Thyroid gland (tissue), 4 donors: ENCODE data around the gene TOM1L2. TPM values are rescaled to one million over a fixed set of nuclear protein-coding genes. Genes with fewer than 3 reads are reported as not detected.

ENCODE experiments used
- DNase-seq, 2 donors: peaks; one replicate each; pipeline ENCODE4 v3.0.0-alpha.2; 2019
- H3K27ac ChIP-seq, 3 donors: fragments of 200-600 bp; sonication (generic); 1 replicate in 2 of 3; 2 replicates in 1 of 3; pipeline ENCODE4 v1.5.1; 2016 to 2019; ENCODE audit warnings: mild to moderate bottlenecking in 1 of 3, moderate library complexity in 1 of 3
- H3K27me3 ChIP-seq: fragments of 200-600 bp; sonication (generic); one replicate; pipeline ENCODE4 v1.5.1; 2019
- H3K36me3 ChIP-seq, 2 donors: fragments of 200-600 bp; sonication (generic); one replicate each; pipeline ENCODE4 v1.5.1; 2016 to 2019
- H3K4me1 ChIP-seq, 2 donors: fragments of 200-600 bp; sonication (generic); one replicate each; pipeline ENCODE4 v1.5.1; 2017 to 2019
- H3K4me3 ChIP-seq, 3 donors: fragments of 200-600 bp; sonication (generic); replicated peaks in 1 of 3; 1 replicate in 2 of 3; 2 replicates in 1 of 3; pipeline ENCODE4 v1.5.1; 2016; ENCODE audit warnings: mild to moderate bottlenecking in 1 of 3
- H3K9me3 ChIP-seq: fragments of 200-600 bp; sonication (generic); one replicate; pipeline ENCODE4 v1.5.1; 2017
- CTCF ChIP-seq, 6 experiments: fragments of 200-600 bp in 3 of 6; fragments of 450-650 bp in 3 of 6; sonication (generic) in 3 of 6; IDR thresholded peaks; one replicate each; pipeline ENCODE4 v1.5.1; 2016 to 2019; ENCODE audit warnings: antibody characterized with exemption in 6 of 6, mild to moderate bottlenecking in 2 of 6, inconsistent platforms in 1 of 6, moderate library complexity in 1 of 6
- POLR2A ChIP-seq, 2 donors: fragments of 450-650 bp; IDR thresholded peaks; one replicate each; pipeline ENCODE4 v1.6.1; 2017; ENCODE audit warnings: antibody characterized with exemption in 2 of 2, mild to moderate bottlenecking in 2 of 2, moderate library complexity in 1 of 2
- WGBS, 2 donors: methylation state at CpG; one replicate each; pipeline ENCODE4 v1.1.5; 2017; 5-methylcytosine and 5-hydroxymethylcytosine counted together
- intact Hi-C: fragments of 100-400 bp; cut with DNase I; formaldehyde crosslinking; loops from one replicate; pipeline ENCODE4 v1.15.1; 2023
- total RNA-seq, 4 donors: library from RNA; depleted of rRNA; stranded (reverse); fragments of >200 nt; gene quantifications; one replicate each; pipeline ENCODE4 v1.2.3, GENCODE V29; 2016

TOM1L2 gene
- total RNA-seq, 4 donors from 2014 or later, result 138 to 881 (median 257) TPM

GRCh38 chr17:17902877-17903276, 69.3 kb downstream of the TOM1L2 start:
- TF ChIP-seq POLR2A (IDR thresholded peaks at IDR 0.05) (no peak), CTCF (IDR thresholded peaks at IDR 0.05) (no peak)
- Histone ChIP-seq H3K9me3 (no peaks in the 10 kb centered on the region), H3K27ac (no peak overlapping the region), H3K4me1 (peaks cover 38 to 56% of the 10 kb centered on the region in 2 donors), H3K4me3 (no peak overlapping the region), H3K27me3 (no peaks in the 10 kb centered on the region), H3K36me3 (peaks cover 0 to 5% of the 10 kb centered on the region in 2 donors)
- intact Hi-C loops, result loop anchor here (10.0 kb wide), 1 partner anchor 72 kb away; the partner anchor contains the start of genes DRC3 and TOM1L2
- no peak for DNase-seq
- WGBS, 2 donors, result 90 to 96% methylated on average over 4 of the region's 4 CpGs

DNA sequence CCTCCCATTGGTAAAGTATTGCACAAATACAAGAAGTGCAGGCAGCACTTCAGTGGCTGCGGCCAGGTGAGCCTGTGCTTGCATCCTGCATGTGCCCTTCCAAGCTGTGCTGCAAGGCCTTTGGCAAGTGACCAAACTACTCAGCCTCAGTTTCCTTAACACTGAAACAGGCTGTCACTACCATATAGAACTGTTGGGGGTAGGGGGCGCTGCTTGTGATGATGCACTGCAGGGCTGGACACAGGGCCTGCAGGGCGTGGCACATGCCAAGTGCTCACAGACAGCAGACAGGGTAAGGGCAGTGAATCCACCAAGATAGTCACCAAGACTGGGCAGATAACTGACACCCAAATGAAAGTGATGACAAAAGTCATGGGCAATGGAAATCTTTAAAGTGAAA, 69.8 kb downstream of the TOM1L2 start:
- H3K27me3 ChIP-seq, result no peaks in the 10 kb centered on the region
- peaks cover 0 to 5% of the 10 kb centered on the region in 2 donors for H3K36me3 ChIP-seq
- intact Hi-C loops, result loop anchor here (10.0 kb wide), 1 partner anchor 72 kb away; the partner anchor contains the start of genes DRC3 and TOM1L2
- TF ChIP-seq CTCF (IDR thresholded peaks at IDR 0.05) (no peak), POLR2A (IDR thresholded peaks at IDR 0.05) (no peak)
- no peak for DNase-seq
- peaks cover 34 to 51% of the 10 kb centered on the region in 2 donors for H3K4me1 ChIP-seq
- no peak overlapping the region for H3K27ac ChIP-seq
- H3K4me3 ChIP-seq, result no peak overlapping the region
- H3K9me3 ChIP-seq, result no peaks in the 10 kb centered on the region
- 95 to 100% methylated on average over 2 to 3 of the region's 3 CpGs for WGBS, 2 donors

DNA sequence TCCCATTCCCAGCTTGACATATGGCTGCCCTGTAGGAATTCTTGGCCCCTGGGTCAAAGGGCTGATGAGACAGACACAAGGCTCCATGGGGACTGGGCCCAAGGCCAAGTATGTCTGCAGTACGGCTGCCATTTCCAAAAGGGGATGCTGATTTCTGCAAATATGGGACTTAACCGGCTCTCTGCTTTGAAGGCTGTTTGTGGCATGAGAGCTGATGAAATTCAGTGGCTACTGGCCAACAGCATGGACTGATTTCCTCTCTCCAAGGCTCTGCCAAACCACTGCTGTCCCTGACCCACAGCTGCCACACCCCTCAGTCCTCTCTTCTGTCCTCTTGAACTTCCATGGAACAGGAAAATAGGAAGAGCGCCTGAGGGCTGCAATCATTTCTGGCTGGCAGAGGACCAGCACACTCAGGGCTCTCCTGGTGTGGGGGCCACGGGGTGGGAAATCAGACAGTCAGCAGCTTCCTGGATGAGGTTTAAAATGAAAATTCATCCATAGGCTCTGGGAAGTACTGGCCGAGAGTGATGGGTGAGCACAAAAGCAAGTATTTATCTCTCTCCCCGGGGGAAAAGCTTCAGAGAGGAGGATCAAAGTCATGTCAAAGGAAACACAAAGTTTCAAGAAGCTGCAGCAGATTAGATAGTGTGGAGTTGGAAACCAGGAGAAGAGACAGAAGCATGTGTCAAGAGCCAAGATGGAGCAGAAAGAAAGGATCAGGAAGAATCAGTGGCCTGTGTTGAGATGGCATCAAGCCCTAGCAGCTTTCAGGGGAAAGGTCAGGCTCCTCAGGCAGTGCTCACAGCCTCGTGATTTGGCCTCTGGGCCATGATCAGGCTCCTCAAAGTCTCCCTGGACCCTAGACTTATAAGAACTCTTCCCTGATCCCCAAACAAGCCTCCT, 71.3 kb downstream of the TOM1L2 start:
- Histone ChIP-seq H3K27ac (peak overlapping the region; percentile 22 to 61 (median 33)), H3K4me3 (no peak overlapping the region), H3K36me3 (peaks cover 0 to 16% of the 10 kb centered on the region in 2 donors), H3K9me3 (no peaks in the 10 kb centered on the region), H3K27me3 (no peaks in the 10 kb centered on the region), H3K4me1 (peaks cover 21 to 39% of the 10 kb centered on the region in 2 donors)
- TF ChIP-seq POLR2A (IDR thresholded peaks at IDR 0.05) (no peak), CTCF (IDR thresholded peaks at IDR 0.05) (no peak)
- intact Hi-C loops, result loop anchor here (10.0 kb wide), 1 partner anchor 74 kb away; the partner anchor contains the start of genes DRC3 and TOM1L2
- DNase-seq, result peak; percentile 78 to 82
- WGBS, 2 donors, result 14 to 16% methylated on average over 7 of the region's 7 CpGs

- Histone ChIP-seq H3K36me3 (peaks cover 0 to 18% of the 10 kb centered on the region in 2 donors), H3K9me3 (no peaks in the 10 kb centered on the region), H3K4me1 (peaks cover 21 to 39% of the 10 kb centered on the region in 2 donors), H3K27ac (peak overlapping the region in 1 of 3 donors; percentile 15), H3K4me3 (no peak overlapping the region), H3K27me3 (no peaks in the 10 kb centered on the region)
- intact Hi-C loops, result loop anchor here (10.0 kb wide), 1 partner anchor 135 kb away; the partner anchor contains the start of genes ATPAF2 and GID4
- DNase-seq, result no peak
- whole genome bisulfite sequencing, 2 donors, result 72 to 74% methylated on average over 3 of the region's 3 CpGs
- no peak for TF ChIP-seq POLR2A (IDR thresholded peaks at IDR 0.05)
- TF ChIP-seq CTCF (IDR thresholded peaks at IDR 0.05), result no peak
Observed at GRCh38 chr17:17899486-17899885, 72.7 kb downstream of the TOM1L2 start.

- Histone ChIP-seq H3K4me1 (peaks cover 21 to 32% of the 10 kb centered on the region in 2 donors), H3K9me3 (no peaks in the 10 kb centered on the region), H3K36me3 (peaks cover 0 to 18% of the 10 kb centered on the region in 2 donors), H3K27me3 (no peaks in the 10 kb centered on the region), H3K27ac (no peak overlapping the region), H3K4me3 (no peak overlapping the region)
- no peak for TF ChIP-seq CTCF (IDR thresholded peaks at IDR 0.05)
- no peak for TF ChIP-seq POLR2A (IDR thresholded peaks at IDR 0.05)
- 94 to 98% methylated on average over 2 of the region's 2 CpGs for WGBS, 2 donors
- DNase-seq, result no peak
- intact Hi-C loops, result loop anchor here (10.0 kb wide), 1 partner anchor 136 kb away; the partner anchor contains the start of genes ATPAF2 and GID4
Observed at GRCh38 chr17:17898673-17899072, 73.5 kb downstream of the TOM1L2 start.
